Calu3 (cell line): ENCODE data around the gene RNF167. TPM values are rescaled to one million over a fixed set of nuclear protein-coding genes. Genes with fewer than 3 reads are reported as not detected.
A peak's percentile ranks its signal among the peaks of the same experiment; 100 is the strongest.

Source experiments
- Bru-seq: library from RNA; stranded (reverse); fragments of 400-500 nt; gene quantifications from one replicate; lab custom pipeline; 2021; lab: Mats Ljungman, UMichigan
- BruChase-seq, 2 experiments: library from RNA; stranded (reverse); fragments of 400-500 nt; gene quantifications; one replicate each; lab custom pipeline; 2021; lab: Mats Ljungman, UMichigan
- BruUV-seq: library from RNA; stranded (reverse); fragments of 400-500 nt; replicated peaks from 2 replicates; lab custom pipeline; 2021; lab: Mats Ljungman, UMichigan
- CTCF ChIA-PET: fragments of 300-600 bp; sonication (Branson Sonifier 250); formaldehyde crosslinking; loops from one replicate; lab custom pipeline; 2022; ENCODE audit warnings: antibody characterized with exemption; lab: Charles Lee
- DNase-seq: peaks from one replicate; pipeline ENCODE4 v3.0.0; 2022
- H3K27ac Mint-ChIP-seq: one replicate; pipeline ENCODE4 v1.8.0; 2022; ENCODE audit warnings: mixed read lengths; ENCODE audit not compliant: unreplicated experiment
- H3K27me3 Mint-ChIP-seq: one replicate; pipeline ENCODE4 v1.8.0; 2022; ENCODE audit warnings: mixed read lengths; ENCODE audit not compliant: unreplicated experiment
- H3K36me3 Mint-ChIP-seq: one replicate; pipeline ENCODE4 v1.8.0; 2022; ENCODE audit warnings: mild to moderate bottlenecking, moderate library complexity, mixed read lengths; ENCODE audit not compliant: insufficient read depth, unreplicated experiment
- H3K4me1 Mint-ChIP-seq: one replicate; pipeline ENCODE4 v1.8.0; 2022; ENCODE audit warnings: mild to moderate bottlenecking, low read depth, mixed read lengths; ENCODE audit not compliant: unreplicated experiment
- H3K4me3 Mint-ChIP-seq: one replicate; pipeline ENCODE4 v1.8.0; 2022; ENCODE audit warnings: mild to moderate bottlenecking, low read depth, moderate library complexity, mixed read lengths; ENCODE audit not compliant: unreplicated experiment
- H3K9me3 Mint-ChIP-seq: one replicate; pipeline ENCODE4 v1.8.0; 2022; ENCODE audit warnings: low read depth, mixed read lengths; ENCODE audit not compliant: unreplicated experiment
- intact Hi-C: fragments of 100-400 bp; cut with micrococcal nuclease; formaldehyde crosslinking; loops from one replicate; pipeline ENCODE4 v1.10.0; 2022; ENCODE audit not compliant: unreplicated experiment
- long read RNA-seq: library from polyadenylated mRNA; stranded (forward); transcript quantifications from one replicate; pipeline ENCODE4 v2.0.0, GENCODE V29; 2022
- total RNA-seq: library from RNA; stranded (reverse); gene quantifications from 2 replicates; pipeline ENCODE4 v1.2.3, GENCODE V29; 2022
- TF ChIP-seq, protein P1 (sequence below): fragments of 200-600 bp; IDR thresholded peaks from one replicate; pipeline ENCODE4 v1.8.0; 2022; ENCODE audit warnings: antibody characterized with exemption; ENCODE audit not compliant: unreplicated experiment

RNF167 gene
- total RNA-seq = 65.2 and 77.0 TPM in 2 replicates
- Bru-seq, nascent RNA = percentile 65 among the genes with signal in this experiment
- BruChase-seq, experiment 1, labeled RNA remaining after a 6-hour chase = percentile 92 among the genes with signal in this experiment
- percentile 79 among the genes with signal in this experiment for BruChase-seq, experiment 2, labeled RNA remaining after a 2-hour chase
- long read RNA-seq, transcript RNF167-211 (9 exons, 1,757 nt) = major isoform, 9 of 31 reads
- long read RNA-seq, transcript RNF167-201 (10 exons, 1,915 nt) = minor isoform, 7 of 31 reads
- long read RNA-seq, partial matches to known transcripts = 1 of 31 reads
- long read RNA-seq, other reads (novel, unspliced or antisense) = 11 of 31 reads

- peaks cover 22% of the 10 kb centered on the region for H3K4me1 Mint-ChIP-seq
- H3K9me3 Mint-ChIP-seq = no peaks in the 10 kb centered on the region
- H3K4me3 Mint-ChIP-seq = peak within 1 kb of the TSS; percentile 91
- TF ChIP-seq, protein P1, sequence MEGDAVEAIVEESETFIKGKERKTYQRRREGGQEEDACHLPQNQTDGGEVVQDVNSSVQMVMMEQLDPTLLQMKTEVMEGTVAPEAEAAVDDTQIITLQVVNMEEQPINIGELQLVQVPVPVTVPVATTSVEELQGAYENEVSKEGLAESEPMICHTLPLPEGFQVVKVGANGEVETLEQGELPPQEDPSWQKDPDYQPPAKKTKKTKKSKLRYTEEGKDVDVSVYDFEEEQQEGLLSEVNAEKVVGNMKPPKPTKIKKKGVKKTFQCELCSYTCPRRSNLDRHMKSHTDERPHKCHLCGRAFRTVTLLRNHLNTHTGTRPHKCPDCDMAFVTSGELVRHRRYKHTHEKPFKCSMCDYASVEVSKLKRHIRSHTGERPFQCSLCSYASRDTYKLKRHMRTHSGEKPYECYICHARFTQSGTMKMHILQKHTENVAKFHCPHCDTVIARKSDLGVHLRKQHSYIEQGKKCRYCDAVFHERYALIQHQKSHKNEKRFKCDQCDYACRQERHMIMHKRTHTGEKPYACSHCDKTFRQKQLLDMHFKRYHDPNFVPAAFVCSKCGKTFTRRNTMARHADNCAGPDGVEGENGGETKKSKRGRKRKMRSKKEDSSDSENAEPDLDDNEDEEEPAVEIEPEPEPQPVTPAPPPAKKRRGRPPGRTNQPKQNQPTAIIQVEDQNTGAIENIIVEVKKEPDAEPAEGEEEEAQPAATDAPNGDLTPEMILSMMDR = no peak
- CTCF ChIA-PET = interaction anchor here (1.6 kb wide), 2 partner anchors 27 to 31 kb away, joined by 7 to 10 read pairs; partner anchors contain the start of gene SPAG7
- BruUV-seq = no TSS peak
- H3K27me3 Mint-ChIP-seq = no peaks in the 10 kb centered on the region
- peak within 1 kb of the TSS; percentile 98 for H3K27ac Mint-ChIP-seq
- peaks cover 57% of the 10 kb centered on the region for H3K36me3 Mint-ChIP-seq
- intact Hi-C loops = no loop called here
- DNase-seq = peak; percentile 91
Measured at GRCh38 chr17:4939796-4940554, at the start of gene RNF167, which contains the start of gene SLC25A11. TSS of gene RNF167 (plus strand) at chr17:4940268. CDS start at chr17:4940910, 642 bp downstream. TSS of gene SLC25A11 (minus strand) at chr17:4940046. CDS start at chr17:4939910, 136 bp downstream.

- no peaks in the 10 kb centered on the region for H3K9me3 Mint-ChIP-seq
- no TSS peak for BruUV-seq
- no peaks in the 10 kb centered on the region for H3K4me1 Mint-ChIP-seq
- H3K27me3 Mint-ChIP-seq = no peaks in the 10 kb centered on the region
- H3K4me3 Mint-ChIP-seq = no peak overlapping the region
- DNase-seq = no peak
- intact Hi-C loops = no loop called here
- H3K36me3 Mint-ChIP-seq = peaks cover 45% of the 10 kb centered on the region
- CTCF ChIA-PET = interaction anchor here (1.0 kb wide), 1 partner anchor 104 kb away, joined by 4 read pairs; no protein-coding TSS in a partner anchor
- TF ChIP-seq, protein P1 = no peak
- H3K27ac Mint-ChIP-seq = no peak overlapping the region
Measured at GRCh38 chr17:4891411-4892410, 48.4 kb upstream of the RNF167 start.

- Mint-ChIP-seq H3K27ac (no peak overlapping the region), H3K9me3 (no peaks in the 10 kb centered on the region), H3K36me3 (peaks cover 36% of the 10 kb centered on the region), H3K4me3 (no peak overlapping the region), H3K27me3 (no peaks in the 10 kb centered on the region), H3K4me1 (no peaks in the 10 kb centered on the region)
- TF ChIP-seq, protein P1 = no peak
- CTCF ChIA-PET = no interaction called here
- DNase-seq = no peak
- no TSS peak for BruUV-seq
- intact Hi-C loops = no loop called here
Measured at GRCh38 chr17:4892499-4893221, 47.4 kb upstream of the RNF167 start.
